A673 (cell line): ENCODE data around the gene ZEB2. TPM values are rescaled to one million over a fixed set of nuclear protein-coding genes. Genes with fewer than 3 reads are reported as not detected.
A peak's percentile ranks its signal among the peaks of the same experiment; 100 is the strongest.

Experiments used
- BruUV-seq: library from RNA; stranded (reverse); fragments of 400-500 nt; replicated peaks from 2 replicates; lab custom pipeline; 2021; lab: Mats Ljungman, UMichigan
- CTCF ChIA-PET: fragments of 300-600 bp; sonication (Branson Sonifier 250); formaldehyde crosslinking; loops from one replicate; lab custom pipeline; 2022; ENCODE audit warnings: antibody characterized with exemption; lab: Charles Lee
- POLR2A ChIA-PET: fragments of 300-600 bp; sonication (Branson Sonifier 250); formaldehyde crosslinking; loops from one replicate; lab custom pipeline; 2022; ENCODE audit warnings: antibody characterized with exemption; ENCODE audit not compliant: low non-redundant PET; lab: Charles Lee
- DNase-seq: peaks from one replicate; pipeline ENCODE4 v3.0.0-alpha.2; 2015; ENCODE audit warnings: low spot score
- H3K27ac ChIP-seq: fragments of 200-600 bp; sonication (generic); 2 replicates; pipeline ENCODE4 v1.5.1; 2016; ENCODE audit warnings: mixed run types, low read depth, mild to moderate bottlenecking, mixed read lengths, antibody characterized with exemption, low read length; ENCODE audit not compliant: poor library complexity, severe bottlenecking
- H3K27me3 ChIP-seq: fragments of 200-600 bp; sonication (generic); replicated peaks from 2 replicates; pipeline ENCODE4 v1.6.1; 2017; ENCODE audit warnings: mixed run types, low read depth, mild to moderate bottlenecking, mixed read lengths, antibody characterized with exemption, low read length; ENCODE audit not compliant: insufficient read depth, poor library complexity
- H3K36me3 ChIP-seq: fragments of 200-600 bp; sonication (generic); 2 replicates; pipeline ENCODE4 v1.6.1; 2016; ENCODE audit warnings: mixed run types, mild to moderate bottlenecking, mixed read lengths, antibody characterized with exemption, low read length; ENCODE audit not compliant: insufficient read depth, poor library complexity, severe bottlenecking
- H3K4me1 ChIP-seq: fragments of 200-600 bp; sonication (generic); 2 replicates; pipeline ENCODE4 v1.6.1; 2017; ENCODE audit warnings: mixed run types, mild to moderate bottlenecking, mixed read lengths, antibody characterized with exemption, low read length; ENCODE audit not compliant: insufficient read depth, poor library complexity, severe bottlenecking
- H3K4me3 ChIP-seq: fragments of 200-600 bp; sonication (generic); 2 replicates; pipeline ENCODE4 v1.5.1; 2016; ENCODE audit warnings: low read depth, mixed run types, mild to moderate bottlenecking, mixed read lengths, low read length; ENCODE audit not compliant: poor library complexity, severe bottlenecking
- H3K9me3 ChIP-seq: fragments of 200-600 bp; sonication (generic); 2 replicates; pipeline ENCODE4 v1.6.1; 2016; ENCODE audit warnings: mixed run types, low read depth, mild to moderate bottlenecking, mixed read lengths, antibody characterized with exemption, low read length; ENCODE audit not compliant: poor library complexity, severe bottlenecking
- CTCF ChIP-seq: fragments of 300-800, 200-600 bp; sonication (generic); conservative IDR thresholded peaks from 2 replicates; pipeline ENCODE4 v1.5.1; 2017; ENCODE audit warnings: low read depth, mild to moderate bottlenecking, antibody characterized with exemption, low read length, moderate library complexity, mixed read lengths
- EZH2 ChIP-seq: fragments of 200-600 bp; sonication (generic); IDR thresholded peaks from 2 replicates; pipeline ENCODE4 v1.6.1; 2017; ENCODE audit warnings: borderline replicate concordance, low read depth, mild to moderate bottlenecking, mixed read lengths, antibody characterized with exemption, low read length; ENCODE audit not compliant: poor library complexity, severe bottlenecking
- intact Hi-C: fragments of 100-400 bp; cut with micrococcal nuclease; formaldehyde crosslinking; loops from one replicate; pipeline ENCODE4 v1.10.0; 2022; ENCODE audit not compliant: unreplicated experiment
- total RNA-seq: library from RNA; stranded (reverse); gene quantifications from 2 replicates; pipeline ENCODE4 v1.2.3, GENCODE V29; 2021

Gene ZEB2
- total RNA-seq, 1 experiment from 2014 or later, result 146 TPM

- Histone ChIP-seq H3K9me3 (no peaks in the 10 kb centered on the region), H3K27me3 (no peaks in the 10 kb centered on the region), H3K36me3 (peaks cover 32% of the 10 kb centered on the region), H3K4me1 (peaks cover 58% of the 10 kb centered on the region), H3K4me3 (no peak overlapping the region), H3K27ac (peak overlapping the region; percentile 40)
- CTCF ChIA-PET, result no interaction called here
- POLR2A ChIA-PET, result no interaction called here
- no peak for DNase-seq
- no peak for TF ChIP-seq EZH2
- TF ChIP-seq CTCF, result no peak
- BruUV-seq, result no TSS peak
- intact Hi-C loops, result no loop called here
Measured at GRCh38 chr2:144496977-144497598, 22.8 kb downstream of the ZEB2 start.

- no peak for DNase-seq
- CTCF ChIA-PET, result no interaction called here
- Histone ChIP-seq H3K4me1 (peaks cover 57% of the 10 kb centered on the region), H3K9me3 (no peaks in the 10 kb centered on the region), H3K4me3 (no peak overlapping the region), H3K36me3 (peaks cover 35% of the 10 kb centered on the region), H3K27me3 (no peaks in the 10 kb centered on the region), H3K27ac (peak overlapping the region; percentile 59)
- no peak for TF ChIP-seq EZH2
- POLR2A ChIA-PET, result no interaction called here
- intact Hi-C loops, result no loop called here
- BruUV-seq, result no TSS peak
Measured at GRCh38 chr2:144496092-144496976, 23.6 kb downstream of the ZEB2 start.

- BruUV-seq, result no TSS peak
- POLR2A ChIA-PET, result interaction anchor here (0.7 kb wide), 1 partner anchor 18 kb away, joined by 3 read pairs; no protein-coding TSS in a partner anchor
- no peak for DNase-seq
Measured at GRCh38 chr2:144495227-144496091, 24.5 kb downstream of the ZEB2 start.

More at GRCh38 chr2:144495227-144496091, 24.5 kb downstream of the ZEB2 start:
- CTCF ChIA-PET, result no interaction called here
- Histone ChIP-seq H3K9me3 (no peaks in the 10 kb centered on the region), H3K27me3 (no peaks in the 10 kb centered on the region), H3K4me3 (no peak overlapping the region), H3K4me1 (peaks cover 56% of the 10 kb centered on the region), H3K36me3 (peaks cover 35% of the 10 kb centered on the region), H3K27ac (peak overlapping the region; percentile 59)
- intact Hi-C loops, result no loop called here
- no peak for TF ChIP-seq CTCF
- no peak for TF ChIP-seq EZH2
